ENCODE results near the gene CHST8. TPM values are rescaled to one million over a fixed set of nuclear protein-coding genes. Genes with fewer than 3 reads are reported as not detected.

The CHST8 gene
- total RNA-seq, 2 donors from 2014 or later, result not detected

GRCh38 chr19:33726756-33727155, 105.0 kb downstream of the CHST8 start:
- H3K9me3 Mint-ChIP-seq, result no peaks in the 10 kb centered on the region
- no peak overlapping the region for H3K27ac Mint-ChIP-seq
- ATAC-seq (replicated peaks in 1 of 2), result no peak
- no peaks in the 10 kb centered on the region for H3K36me3 Mint-ChIP-seq (ENCODE audit: insufficient read depth in 2 of 2)
- H3K4me3 Mint-ChIP-seq, result no peak overlapping the region
- H3K4me1 Mint-ChIP-seq (ENCODE audit: low read depth), result no peaks in the 10 kb centered on the region
- no peaks in the 10 kb centered on the region for H3K27me3 Mint-ChIP-seq (ENCODE audit: low read depth)
- no peak for DNase-seq

GRCh38 chr19:33727331-33727998, 105.7 kb downstream of the CHST8 start:
- H3K4me3 Mint-ChIP-seq, result no peak overlapping the region
- H3K27ac Mint-ChIP-seq, result no peak overlapping the region
- ATAC-seq (replicated peaks in 1 of 2) (no peak), DNase-seq (no peak)
- no peaks in the 10 kb centered on the region for H3K27me3 Mint-ChIP-seq (ENCODE audit: low read depth)
- H3K9me3 Mint-ChIP-seq, result no peaks in the 10 kb centered on the region
- H3K4me1 Mint-ChIP-seq (ENCODE audit: low read depth), result no peaks in the 10 kb centered on the region
- no peaks in the 10 kb centered on the region for H3K36me3 Mint-ChIP-seq (ENCODE audit: insufficient read depth in 2 of 2)

DNA sequence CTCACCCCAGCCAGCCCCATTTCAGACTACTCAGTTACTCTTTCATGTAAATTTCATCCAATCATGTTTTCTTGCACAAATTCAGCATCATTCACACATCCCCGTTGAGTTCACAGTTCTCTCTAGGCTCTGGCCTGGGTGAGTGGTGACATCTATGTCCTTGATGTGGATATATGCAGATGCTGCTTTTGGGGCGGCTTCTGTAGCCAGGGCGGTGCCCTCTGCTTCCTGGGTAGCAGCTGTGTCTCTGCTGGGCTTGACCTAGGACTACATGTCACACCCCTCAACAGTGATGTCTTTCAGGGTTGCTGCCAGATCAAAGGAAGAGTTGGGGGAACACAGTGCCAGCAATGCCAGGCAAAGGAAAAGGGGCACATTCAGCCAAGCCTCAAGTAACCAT, 106.4 kb downstream of the CHST8 start:
- no peak overlapping the region for H3K27ac Mint-ChIP-seq
- ATAC-seq (replicated peaks in 1 of 2), result no peak
- no peaks in the 10 kb centered on the region for H3K9me3 Mint-ChIP-seq
- no peaks in the 10 kb centered on the region for H3K36me3 Mint-ChIP-seq (ENCODE audit: insufficient read depth in 2 of 2)
- no peak overlapping the region for H3K4me3 Mint-ChIP-seq
- H3K4me1 Mint-ChIP-seq (ENCODE audit: low read depth), result no peaks in the 10 kb centered on the region
- DNase-seq, result no peak
- no peaks in the 10 kb centered on the region for H3K27me3 Mint-ChIP-seq (ENCODE audit: low read depth)

DNA sequence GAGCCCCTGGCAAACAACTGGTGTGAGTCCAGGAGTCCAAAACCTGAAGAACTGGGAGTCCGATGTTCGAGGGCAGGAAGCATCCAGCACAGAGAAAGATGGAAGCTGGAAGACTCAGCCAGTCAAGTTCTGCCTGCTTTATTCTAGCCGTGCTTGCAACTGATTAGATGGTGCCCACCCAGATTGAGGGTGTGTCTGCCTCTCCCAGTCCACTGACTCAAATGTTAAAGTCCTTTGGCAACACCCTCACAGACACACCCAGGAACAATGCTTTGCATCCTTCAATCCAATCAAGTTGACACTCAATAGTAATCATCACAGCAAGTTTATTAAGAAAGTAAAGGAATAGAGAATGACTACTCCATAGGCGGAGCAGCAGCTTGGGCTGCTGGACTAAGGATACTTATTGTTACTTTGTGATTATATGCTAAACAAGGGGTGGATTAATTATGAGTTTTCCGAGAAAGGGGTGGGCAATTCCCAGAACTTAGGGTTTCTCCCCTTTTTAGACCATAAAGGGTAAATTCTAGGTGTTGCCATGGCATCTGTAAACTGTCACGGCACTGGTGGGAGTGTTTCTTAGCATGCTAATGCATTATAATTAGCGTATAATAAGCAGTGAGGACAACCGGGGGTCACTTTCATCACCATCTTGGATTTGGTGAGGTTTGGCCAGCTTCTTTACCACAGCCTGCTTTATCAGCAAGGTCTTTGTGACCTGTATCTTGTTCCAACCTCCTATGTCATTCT, 109.3 kb downstream of the CHST8 start:
- H3K4me3 Mint-ChIP-seq, result no peak overlapping the region
- peaks cover 5% of the 10 kb centered on the region for H3K27me3 Mint-ChIP-seq (ENCODE audit: low read depth)
- H3K9me3 Mint-ChIP-seq, result peaks cover 0 to 2% of the 10 kb centered on the region in 2 donors
- no peak overlapping the region for H3K27ac Mint-ChIP-seq
- no peaks in the 10 kb centered on the region for H3K36me3 Mint-ChIP-seq (ENCODE audit: insufficient read depth in 2 of 2)
- no peaks in the 10 kb centered on the region for H3K4me1 Mint-ChIP-seq (ENCODE audit: low read depth)
- DNase-seq (no peak), ATAC-seq (replicated peaks in 1 of 2) (no peak)

GRCh38 chr19:33731881-33732280, 110.1 kb downstream of the CHST8 start:
- no peaks in the 10 kb centered on the region for H3K36me3 Mint-ChIP-seq (ENCODE audit: insufficient read depth in 2 of 2)
- H3K4me1 Mint-ChIP-seq (ENCODE audit: low read depth), result no peaks in the 10 kb centered on the region
- peaks cover 5% of the 10 kb centered on the region for H3K27me3 Mint-ChIP-seq (ENCODE audit: low read depth)
- H3K9me3 Mint-ChIP-seq, result peaks cover 0 to 2% of the 10 kb centered on the region in 2 donors
- no peak overlapping the region for H3K27ac Mint-ChIP-seq
- DNase-seq (no peak), ATAC-seq (replicated peaks in 1 of 2) (no peak)
- H3K4me3 Mint-ChIP-seq, result no peak overlapping the region

GRCh38 chr19:33734913-33735312, 113.2 kb downstream of the CHST8 start:
- ATAC-seq (replicated peaks in 1 of 2), result no peak
- no peaks in the 10 kb centered on the region for H3K4me1 Mint-ChIP-seq (ENCODE audit: low read depth)
- no peaks in the 10 kb centered on the region for H3K36me3 Mint-ChIP-seq (ENCODE audit: insufficient read depth in 2 of 2)
- no peak for DNase-seq
- H3K27ac Mint-ChIP-seq, result no peak overlapping the region
- no peak overlapping the region for H3K4me3 Mint-ChIP-seq
- H3K27me3 Mint-ChIP-seq (ENCODE audit: low read depth), result peaks cover 5% of the 10 kb centered on the region
- peaks cover 0 to 2% of the 10 kb centered on the region in 2 donors for H3K9me3 Mint-ChIP-seq

- no peak overlapping the region for H3K27ac Mint-ChIP-seq
- no peak overlapping the region for H3K4me3 Mint-ChIP-seq
- no peaks in the 10 kb centered on the region for H3K36me3 Mint-ChIP-seq (ENCODE audit: insufficient read depth in 2 of 2)
- no peaks in the 10 kb centered on the region for H3K4me1 Mint-ChIP-seq (ENCODE audit: low read depth)
- H3K27me3 Mint-ChIP-seq (ENCODE audit: low read depth), result peaks cover 5% of the 10 kb centered on the region
- ATAC-seq (replicated peaks in 1 of 2) (no peak), DNase-seq (no peak)
- peaks cover 0 to 2% of the 10 kb centered on the region in 2 donors for H3K9me3 Mint-ChIP-seq
Observed at GRCh38 chr19:33736158-33736557, 114.4 kb downstream of the CHST8 start.

DNA sequence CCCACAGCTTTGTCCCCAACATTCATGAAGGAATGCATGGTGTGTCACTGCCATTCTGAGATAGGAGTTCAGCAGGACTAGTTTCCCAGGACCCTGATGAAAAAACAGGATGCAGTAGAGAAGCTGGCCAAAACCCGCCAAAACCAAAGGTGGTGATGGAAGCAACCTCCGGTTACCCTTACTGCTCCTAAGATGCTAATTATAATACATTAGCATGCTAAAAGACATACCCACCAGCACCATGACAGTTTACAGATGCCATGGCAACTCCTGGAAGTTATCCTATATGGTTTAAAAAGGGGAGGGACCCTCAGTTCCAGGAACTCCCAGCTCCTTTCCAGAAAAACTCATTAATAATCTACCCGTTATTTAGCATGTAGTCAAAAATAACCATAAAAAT, 115.0 kb downstream of the CHST8 start:
- no peak overlapping the region for H3K27ac Mint-ChIP-seq
- DNase-seq (no peak), ATAC-seq (replicated peaks in 1 of 2) (no peak)
- peaks cover 0 to 2% of the 10 kb centered on the region in 2 donors for H3K9me3 Mint-ChIP-seq
- H3K36me3 Mint-ChIP-seq (ENCODE audit: insufficient read depth in 2 of 2), result no peaks in the 10 kb centered on the region
- H3K27me3 Mint-ChIP-seq (ENCODE audit: low read depth), result peaks cover 5% of the 10 kb centered on the region
- H3K4me3 Mint-ChIP-seq, result no peak overlapping the region
- H3K4me1 Mint-ChIP-seq (ENCODE audit: low read depth), result no peaks in the 10 kb centered on the region

DNA sequence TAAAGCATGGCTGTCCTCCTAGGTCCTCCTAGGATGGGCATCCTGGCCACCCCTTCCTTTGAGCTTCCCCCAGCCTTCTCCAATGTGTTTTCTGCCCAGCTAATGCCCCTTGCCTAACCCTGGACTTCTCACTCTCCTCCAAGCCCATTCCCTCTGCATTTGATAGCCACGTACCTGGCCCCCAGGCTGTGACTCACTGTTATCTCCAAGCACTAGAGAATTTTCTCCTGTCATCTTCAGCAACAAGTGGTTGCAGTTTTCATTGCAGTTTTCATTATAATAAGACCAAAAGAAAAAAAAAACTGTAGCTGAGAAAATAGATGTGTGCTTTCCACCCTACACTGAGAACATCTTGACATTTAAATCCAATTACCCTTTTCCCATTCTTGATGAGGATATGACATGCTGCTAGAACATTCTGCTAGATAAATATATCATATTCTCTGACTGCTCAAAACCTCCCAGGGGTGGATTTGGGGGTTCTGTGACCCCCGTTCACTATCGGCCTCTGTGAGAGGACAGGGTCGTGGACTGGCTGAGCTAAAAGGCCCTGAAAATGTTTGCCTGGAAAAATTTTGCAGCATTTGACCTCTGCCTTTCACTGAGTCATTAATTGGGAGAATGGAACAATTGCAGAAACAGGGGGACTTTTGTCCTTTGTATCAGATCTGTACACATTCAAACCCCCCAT, 116.1 kb downstream of the CHST8 start:
- Mint-ChIP-seq H3K9me3 (peaks cover 0 to 2% of the 10 kb centered on the region in 2 donors), H3K4me3 (no peak overlapping the region), H3K36me3 (ENCODE audit: insufficient read depth in 2 of 2) (no peaks in the 10 kb centered on the region), H3K27ac (no peak overlapping the region), H3K4me1 (ENCODE audit: low read depth) (no peaks in the 10 kb centered on the region), H3K27me3 (ENCODE audit: low read depth) (peaks cover 5% of the 10 kb centered on the region)
- DNase-seq (no peak), ATAC-seq (replicated peaks in 1 of 2) (no peak)

- Mint-ChIP-seq H3K27me3 (ENCODE audit: low read depth) (peaks cover 6% of the 10 kb centered on the region), H3K27ac (no peak overlapping the region), H3K4me3 (no peak overlapping the region), H3K36me3 (ENCODE audit: insufficient read depth in 2 of 2) (no peaks in the 10 kb centered on the region), H3K4me1 (ENCODE audit: low read depth) (no peaks in the 10 kb centered on the region), H3K9me3 (no peaks in the 10 kb centered on the region)
- DNase-seq (peak; percentile 2 to 11), ATAC-seq (replicated peaks in 1 of 2) (no peak)
Observed at GRCh38 chr19:33740811-33741396, 119.2 kb downstream of the CHST8 start.

GRCh38 chr19:33745297-33745696, 123.5 kb downstream of the CHST8 start:
- Mint-ChIP-seq H3K27me3 (ENCODE audit: low read depth) (peaks cover 6% of the 10 kb centered on the region), H3K27ac (no peak overlapping the region), H3K9me3 (no peaks in the 10 kb centered on the region), H3K36me3 (ENCODE audit: insufficient read depth in 2 of 2) (no peaks in the 10 kb centered on the region), H3K4me3 (no peak overlapping the region), H3K4me1 (ENCODE audit: low read depth) (no peaks in the 10 kb centered on the region)
- DNase-seq, result no peak
- no peak for ATAC-seq (replicated peaks in 1 of 2)

GRCh38 chr19:33746159-33746558, 124.4 kb downstream of the CHST8 start:
- ATAC-seq (replicated peaks in 1 of 2), result no peak
- Mint-ChIP-seq H3K4me1 (ENCODE audit: low read depth) (no peaks in the 10 kb centered on the region), H3K9me3 (no peaks in the 10 kb centered on the region), H3K4me3 (no peak overlapping the region), H3K27me3 (ENCODE audit: low read depth) (peaks cover 6% of the 10 kb centered on the region), H3K27ac (no peak overlapping the region), H3K36me3 (ENCODE audit: insufficient read depth in 2 of 2) (no peaks in the 10 kb centered on the region)
- DNase-seq, result no peak

- no peak for ATAC-seq (replicated peaks in 1 of 2)
- H3K4me3 Mint-ChIP-seq, result no peak overlapping the region
- H3K27me3 Mint-ChIP-seq (ENCODE audit: low read depth), result peaks cover 6% of the 10 kb centered on the region
- DNase-seq, result no peak
- H3K27ac Mint-ChIP-seq, result no peak overlapping the region
- H3K4me1 Mint-ChIP-seq (ENCODE audit: low read depth), result no peaks in the 10 kb centered on the region
- no peaks in the 10 kb centered on the region for H3K9me3 Mint-ChIP-seq
- H3K36me3 Mint-ChIP-seq (ENCODE audit: insufficient read depth in 2 of 2), result no peaks in the 10 kb centered on the region
Observed at GRCh38 chr19:33747273-33747672, 125.5 kb downstream of the CHST8 start.
